Activated CD4-positive, alpha-beta T cell treated with anti-CD3 and anti-CD28 coated beads, Interleukin-2, amount 50 U/mL, for 48 hours (primary cell): ENCODE measurements around the gene PRELID3B.
A peak's percentile ranks its signal among the peaks of the same experiment; 100 is the strongest.

Experiments used
- DNase-seq, 2 experiments: peaks; one replicate each; pipeline ENCODE4 v3.0.0-alpha.2; 2020

Gene PRELID3B

GRCh38 chr20:59042151-59042795, at the start of gene PRELID3B:
PRELID3B (minus strand) TSS chr20:59042786; CDS start chr20:59042730, 56 bp downstream.
- DNase-seq: no peak

GRCh38 chr20:59087829-59088433, 45.3 kb upstream of the PRELID3B start:
- peak; percentile 92 to 93 for DNase-seq

- DNase-seq: no peak
These were observed 44.3 kb upstream of the PRELID3B start for GRCh38 chr20:59086923-59087322.

GRCh38 chr20:59084041-59084850, 41.7 kb upstream of the PRELID3B start:
- DNase-seq: no peak

GRCh38 chr20:59082981-59083380, 40.4 kb upstream of the PRELID3B start:
- DNase-seq: no peak

GRCh38 chr20:59082077-59082740, 39.6 kb upstream of the PRELID3B start:
- no peak for DNase-seq

- no peak for DNase-seq
These were observed 38.5 kb upstream of the PRELID3B start for GRCh38 chr20:59081036-59081435.

GRCh38 chr20:59078231-59078630, 35.6 kb upstream of the PRELID3B start:
- no peak for DNase-seq

GRCh38 chr20:59077705-59078104, 35.1 kb upstream of the PRELID3B start:
- no peak for DNase-seq

GRCh38 chr20:59075934-59076508, 33.4 kb upstream of the PRELID3B start:
- DNase-seq: peak in 1 of 2 experiments; percentile 30

GRCh38 chr20:59074456-59074855, 31.9 kb upstream of the PRELID3B start:
- no peak for DNase-seq

GRCh38 chr20:59073582-59073981, 31.0 kb upstream of the PRELID3B start:
- DNase-seq: no peak

- DNase-seq: no peak
These were observed 28.6 kb upstream of the PRELID3B start for GRCh38 chr20:59071216-59071615.

GRCh38 chr20:59069026-59069425, 26.4 kb upstream of the PRELID3B start:
- no peak for DNase-seq

GRCh38 chr20:59068534-59068933, 25.9 kb upstream of the PRELID3B start:
- no peak for DNase-seq

- DNase-seq: no peak
These were observed 21.7 kb upstream of the PRELID3B start for GRCh38 chr20:59064214-59064722.

GRCh38 chr20:59063358-59064213, 21.0 kb upstream of the PRELID3B start:
- DNase-seq: no peak

- DNase-seq: no peak
These were observed 19.5 kb upstream of the PRELID3B start for GRCh38 chr20:59062081-59062480.

- DNase-seq: no peak
These were observed 12.7 kb upstream of the PRELID3B start for GRCh38 chr20:59055302-59055701.

- no peak for DNase-seq
These were observed 9.1 kb upstream of the PRELID3B start for GRCh38 chr20:59051666-59052185.

GRCh38 chr20:59050437-59050836, 7.9 kb upstream of the PRELID3B start:
- DNase-seq: no peak

GRCh38 chr20:59048681-59049030, 6.1 kb upstream of the PRELID3B start:
- no peak for DNase-seq
